Muscle of arm (tissue), 12 donors: ENCODE results near the gene NR2C2. TPM values are rescaled to one million over a fixed set of nuclear protein-coding genes. Genes with fewer than 3 reads are reported as not detected.
"Not testable (repeated sequence)": the region's sequence is repeated elsewhere in the genome, so short reads cannot be mapped to it uniquely, and the experiment has no call there.

Source experiments
- DNase-seq: peaks from one replicate; pipeline ENCODE4 v3.0.0-alpha.2; 2013
- polyA plus RNA-seq, 12 donors: library from polyadenylated mRNA; unstranded; fragments of 120-200 nt; gene quantifications; one replicate each; pipeline ENCODE4 v1.2.1, GENCODE V29; 2013; ENCODE audit not compliant: insufficient read length in 12 of 12

NR2C2 gene
- polyA plus RNA-seq, 12 donors = 29.1 to 53.6 (median 40.0) TPM; not detected in 1

DNA sequence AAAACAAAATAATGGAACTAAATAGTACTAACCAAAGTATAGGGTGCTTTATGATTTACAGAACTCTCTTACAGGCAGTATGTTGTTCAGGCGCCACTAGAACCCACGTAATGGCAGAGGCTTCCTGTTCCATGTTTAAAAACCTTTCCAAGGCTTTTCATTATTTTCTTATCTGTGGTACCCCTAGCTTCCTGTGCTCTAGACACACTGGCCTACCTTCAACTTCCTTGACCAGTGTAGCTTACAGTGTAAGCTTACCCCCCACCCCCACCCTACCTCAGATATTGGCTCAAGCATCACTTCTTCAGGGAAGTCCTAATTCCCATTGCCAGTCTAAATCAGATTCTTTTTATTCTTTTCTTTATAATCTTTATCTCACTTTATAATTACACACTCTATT is 2.9 kb downstream of the NR2C2 start:
- no peak for DNase-seq

DNA sequence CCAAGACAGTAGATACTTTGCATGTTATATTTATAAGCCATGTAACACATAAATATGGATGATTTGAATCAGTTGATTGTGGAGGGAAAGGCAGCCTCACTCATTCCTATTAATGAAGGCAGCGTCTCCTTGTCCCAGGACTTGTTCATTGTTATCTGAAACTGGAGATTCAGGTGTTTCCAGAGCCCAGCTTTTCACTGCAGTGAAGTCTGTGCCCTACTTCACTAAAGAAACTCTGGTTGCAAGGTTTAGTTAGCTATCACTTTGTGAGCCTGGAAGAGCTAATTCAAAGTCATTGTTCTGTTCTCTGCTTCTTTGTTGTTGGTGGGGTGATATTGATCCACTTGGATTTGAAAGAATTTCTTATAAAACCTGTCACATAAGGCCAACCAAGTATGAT is 9.8 kb downstream of the NR2C2 start:
- DNase-seq = no peak

DNA sequence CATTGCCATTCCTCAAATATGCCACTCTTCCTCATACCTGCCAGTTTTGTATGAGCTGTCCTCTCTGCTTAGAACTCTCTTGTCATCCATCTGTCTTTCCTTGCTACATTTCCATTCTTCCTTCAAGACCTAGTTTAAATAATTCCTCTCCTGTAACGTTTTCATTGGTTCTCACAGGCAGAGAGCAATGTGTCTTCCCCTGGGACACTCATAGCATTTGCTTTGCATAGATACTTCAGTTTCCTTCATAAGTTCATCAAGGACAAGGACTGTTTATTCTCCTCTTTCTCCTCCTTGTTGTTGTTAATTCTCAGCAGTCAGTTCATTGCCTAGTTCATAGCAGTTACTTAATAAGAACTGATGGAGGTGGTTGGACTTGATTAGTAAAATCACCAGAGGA is 10.5 kb downstream of the NR2C2 start:
- no peak for DNase-seq

DNA sequence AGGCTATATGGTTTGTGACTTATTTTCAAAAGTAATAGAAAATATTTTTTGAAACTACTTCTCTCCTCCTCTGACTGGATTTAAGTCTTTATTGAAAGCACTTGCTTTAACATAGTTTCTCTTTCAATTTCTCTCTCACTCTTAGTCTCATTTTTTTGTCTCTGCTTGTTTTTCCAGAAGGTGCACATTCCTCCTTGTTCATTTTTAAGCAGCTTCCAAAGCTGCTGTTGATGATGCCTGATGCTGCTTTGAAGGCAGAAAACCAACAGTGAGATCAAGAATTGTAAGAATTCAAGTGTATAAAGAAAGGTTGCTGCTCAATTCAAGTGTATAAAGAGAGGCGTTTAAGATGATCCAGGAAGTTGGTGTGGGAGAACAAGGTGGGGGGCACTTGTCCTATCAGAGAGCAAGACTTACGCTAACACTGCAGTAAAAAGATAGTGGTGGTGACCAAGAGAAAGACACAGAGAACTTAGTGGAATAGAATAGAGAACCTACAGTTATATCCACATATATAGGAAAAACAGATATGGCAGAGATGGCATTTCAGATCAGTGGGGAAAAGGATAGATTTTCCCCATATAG is 12.1 kb downstream of the NR2C2 start:
- no peak for DNase-seq

DNA sequence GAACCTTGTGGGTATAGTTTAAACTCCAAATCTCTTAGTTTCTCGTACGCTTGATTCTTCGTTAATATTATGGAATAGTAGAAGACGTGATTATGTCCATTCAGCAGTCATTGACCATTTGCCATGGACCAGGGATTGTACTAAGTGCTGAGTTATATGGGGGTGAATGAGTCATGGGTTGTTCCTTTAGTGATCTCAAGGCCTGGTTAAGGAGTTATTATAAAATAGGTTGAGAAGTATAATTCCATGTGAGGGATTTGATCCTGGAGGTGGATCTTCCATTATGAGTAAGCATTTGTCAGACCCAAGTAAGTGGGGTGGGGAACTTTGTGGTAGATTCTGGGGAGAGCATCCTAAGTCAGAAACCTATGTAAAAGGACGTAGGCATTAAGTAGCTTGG is 15.4 kb downstream of the NR2C2 start:
- DNase-seq = no peak

DNA sequence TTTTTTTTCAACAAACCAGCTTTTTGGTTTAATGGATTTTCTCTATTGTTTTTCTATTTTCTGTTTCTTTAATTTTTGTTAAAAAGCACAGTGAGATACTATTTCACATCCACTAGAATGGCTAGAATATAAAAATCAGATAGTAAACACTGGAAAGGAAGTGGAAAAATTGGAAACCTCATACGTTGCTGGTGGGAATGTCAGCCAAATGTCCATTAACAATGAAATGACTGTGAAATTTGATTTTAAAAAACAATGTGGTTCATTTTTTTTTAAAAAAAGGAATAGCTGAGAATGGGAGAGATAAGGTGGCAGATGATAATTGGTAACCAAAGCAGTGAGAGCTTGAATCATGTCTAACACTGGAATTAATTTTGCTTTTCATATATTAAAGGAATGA is 19.9 kb downstream of the NR2C2 start:
- DNase-seq = no peak

DNA sequence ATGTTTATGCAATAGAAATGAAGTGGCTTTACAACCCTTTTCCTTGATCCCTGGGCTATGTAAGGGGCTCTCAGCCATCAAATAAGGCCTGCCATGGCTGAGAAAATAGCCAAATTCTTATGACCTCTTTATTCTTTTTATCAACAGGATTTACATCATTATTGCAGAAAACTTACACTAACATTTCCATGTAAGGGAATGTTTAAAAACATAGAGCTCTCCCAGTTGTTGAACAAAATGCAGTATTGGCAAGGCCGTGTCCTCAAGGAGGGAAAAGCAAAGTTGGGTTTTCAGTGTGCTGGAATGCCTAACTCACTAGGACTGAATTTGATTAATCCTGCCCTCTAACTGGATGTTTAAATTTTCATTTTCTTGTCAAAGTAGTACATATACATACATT is 22.3 kb downstream of the NR2C2 start:
- no peak for DNase-seq

DNA sequence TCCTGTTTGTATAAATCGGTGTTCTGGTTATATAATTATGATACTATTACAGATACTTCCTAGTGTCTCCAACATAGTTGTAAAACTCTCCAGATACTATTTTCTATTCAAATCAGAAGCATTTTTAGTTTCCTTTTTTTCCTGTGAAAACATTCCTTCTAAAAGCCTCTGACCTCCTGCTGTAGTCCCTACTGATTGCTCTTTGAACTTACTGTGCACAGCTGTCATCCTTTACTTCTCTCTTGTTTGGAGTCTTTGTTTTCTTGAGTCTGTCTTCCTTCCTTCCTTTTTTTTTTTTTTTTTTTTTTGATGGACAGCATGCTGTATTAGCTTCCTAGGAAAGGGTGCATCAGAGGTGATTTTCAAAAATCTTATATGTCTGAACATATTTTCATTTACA is 28.9 kb downstream of the NR2C2 start:
- no peak for DNase-seq

DNA sequence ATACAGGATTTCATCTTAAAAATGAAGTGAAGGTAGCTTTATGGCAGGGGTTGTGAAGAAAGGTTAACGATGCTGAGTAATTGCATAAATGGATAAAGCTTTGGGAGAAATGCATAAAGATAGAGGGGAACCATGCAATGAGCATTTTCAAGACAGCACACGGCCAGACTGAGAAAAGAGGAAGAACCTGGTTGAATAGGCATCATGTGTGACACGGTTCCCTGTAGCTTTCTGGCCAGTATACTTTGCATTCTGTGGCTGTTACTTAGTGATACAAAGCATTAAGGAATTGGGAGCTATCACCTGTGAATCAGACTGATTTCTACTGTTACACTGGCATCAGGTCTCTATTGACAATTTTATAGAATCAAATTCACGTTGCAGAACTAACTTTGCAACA is 33.3 kb downstream of the NR2C2 start:
- DNase-seq = no peak

DNA sequence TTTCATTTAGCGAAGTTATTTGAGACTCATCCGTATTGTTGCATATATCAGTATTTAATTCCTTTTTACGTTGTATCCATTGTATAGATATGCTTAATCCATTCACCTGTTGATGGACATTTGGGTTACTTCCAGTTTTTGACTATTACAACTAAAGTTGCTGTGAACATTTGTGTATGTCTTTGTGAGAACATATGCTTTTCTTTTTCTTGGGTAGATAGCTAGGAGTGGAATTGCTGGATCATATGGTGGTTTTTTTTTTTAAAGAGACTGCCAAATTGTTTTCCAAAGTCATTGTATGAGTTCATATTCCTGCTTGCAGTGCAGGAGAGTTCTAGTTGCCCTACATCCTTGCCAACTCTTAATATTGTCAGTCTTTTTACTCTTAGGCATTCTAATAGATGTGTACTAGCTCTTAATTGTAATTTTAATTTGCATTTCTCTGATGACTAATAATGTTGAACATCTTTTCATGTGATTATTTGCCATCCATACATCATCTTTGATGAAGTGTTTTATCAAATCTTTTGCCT is 37.3 kb downstream of the NR2C2 start:
- no peak for DNase-seq

DNA sequence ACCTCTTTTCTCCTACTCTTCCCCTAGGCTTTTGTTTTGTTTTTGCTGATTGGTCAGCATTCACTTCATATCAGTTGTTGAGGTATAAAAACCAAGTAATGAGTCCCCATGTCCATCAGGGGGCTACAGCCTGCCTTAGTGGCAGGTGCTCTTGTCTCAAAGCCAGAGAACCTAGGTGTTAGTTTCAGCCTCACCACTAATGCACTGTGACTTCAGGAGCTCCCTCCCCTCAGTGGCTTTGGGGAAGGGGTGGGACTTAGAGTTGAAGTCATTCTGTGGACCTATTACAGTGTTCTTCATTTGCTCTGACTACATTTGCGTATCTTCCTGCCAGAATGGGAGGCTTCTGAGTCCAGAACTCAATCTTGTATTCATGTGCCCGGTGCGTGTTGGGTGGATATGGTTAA is 41.6 kb downstream of the NR2C2 start:
- no peak for DNase-seq

DNA sequence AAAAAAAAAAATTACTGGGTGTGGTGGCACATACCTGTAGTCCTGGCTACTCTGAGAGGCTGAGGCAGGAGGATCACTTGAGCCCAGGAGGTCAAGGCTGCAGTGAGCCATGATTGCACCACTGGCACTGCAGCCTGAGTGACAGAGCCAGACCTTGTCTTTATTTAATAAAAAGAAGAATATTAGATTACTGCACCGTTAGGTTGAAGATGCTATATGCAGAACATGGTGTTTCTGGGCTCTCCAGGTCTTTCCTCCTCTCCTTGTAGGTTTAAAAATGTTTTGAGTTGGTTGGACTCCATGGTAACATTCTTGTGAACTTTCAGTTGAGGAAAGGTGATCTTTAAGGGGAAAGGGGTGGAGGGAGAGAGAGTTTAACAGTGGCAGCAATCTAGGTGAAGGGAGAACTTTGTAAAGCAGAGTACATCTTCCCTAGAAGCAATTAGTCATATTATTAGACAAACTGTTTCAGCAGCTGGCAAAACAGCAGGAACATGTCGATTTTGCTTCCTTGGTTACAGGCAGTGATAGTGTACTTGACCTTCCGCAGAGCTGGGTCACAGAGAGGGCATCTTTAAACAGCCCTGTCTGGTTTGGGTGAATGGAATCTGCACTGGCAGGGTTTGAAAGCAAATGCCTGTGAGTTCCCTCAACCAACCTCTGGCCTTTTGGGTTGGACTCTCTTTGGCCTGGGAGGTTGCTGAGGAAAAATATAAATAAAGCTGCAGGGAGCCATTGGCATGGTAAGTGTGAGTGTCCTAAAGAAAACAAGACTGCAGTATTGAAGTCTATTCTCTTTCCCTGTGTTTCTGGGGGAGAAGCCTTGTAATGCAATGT is 42.8 kb downstream of the NR2C2 start:
- DNase-seq = no peak

DNA sequence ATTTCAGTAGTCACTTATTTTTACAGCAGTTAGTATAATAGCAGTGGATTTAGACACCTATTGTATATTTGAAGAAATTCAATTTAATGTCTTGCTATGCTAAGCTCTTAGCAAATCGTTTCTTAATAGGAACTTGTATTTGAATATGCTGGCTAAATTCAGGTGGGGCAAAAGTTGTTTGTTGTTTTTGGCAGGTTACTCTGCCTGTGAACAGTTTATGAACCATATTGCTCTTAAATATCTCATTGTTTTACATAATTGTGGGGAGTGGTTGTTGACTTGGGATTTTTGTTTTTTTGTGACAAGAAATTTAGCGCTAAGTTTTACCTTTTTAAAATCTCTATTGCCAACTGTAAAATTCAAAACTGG is 43.4 kb downstream of the NR2C2 start:
- DNase-seq = no peak

DNA sequence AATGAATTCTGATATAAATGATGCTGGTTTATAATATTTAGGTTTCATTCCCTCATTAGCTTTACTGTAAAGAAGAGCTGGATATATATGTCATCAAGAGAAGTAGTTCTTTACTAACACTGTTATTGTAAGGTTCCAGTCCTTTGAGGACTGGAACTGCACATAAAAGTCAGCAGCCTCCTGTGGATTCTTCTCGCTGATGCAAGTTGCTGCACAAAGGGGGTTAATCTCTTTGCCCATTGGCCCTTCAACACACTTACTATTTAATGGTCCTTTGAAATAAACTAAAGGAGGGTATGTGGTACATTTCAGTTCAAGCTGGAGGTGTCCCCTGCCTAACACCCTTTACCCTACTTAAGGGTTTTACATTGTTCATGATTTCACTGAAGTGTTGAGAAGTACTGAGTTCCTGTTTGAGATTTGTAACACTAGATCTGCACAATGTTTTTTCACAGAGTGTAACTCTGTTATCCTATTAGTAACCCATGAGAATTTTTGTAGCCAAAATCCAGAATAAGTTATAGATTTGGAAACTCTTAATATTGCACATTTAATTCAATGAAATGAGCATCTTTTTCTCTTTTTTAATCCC is 43.9 kb downstream of the NR2C2 start:
- DNase-seq = no peak

DNA sequence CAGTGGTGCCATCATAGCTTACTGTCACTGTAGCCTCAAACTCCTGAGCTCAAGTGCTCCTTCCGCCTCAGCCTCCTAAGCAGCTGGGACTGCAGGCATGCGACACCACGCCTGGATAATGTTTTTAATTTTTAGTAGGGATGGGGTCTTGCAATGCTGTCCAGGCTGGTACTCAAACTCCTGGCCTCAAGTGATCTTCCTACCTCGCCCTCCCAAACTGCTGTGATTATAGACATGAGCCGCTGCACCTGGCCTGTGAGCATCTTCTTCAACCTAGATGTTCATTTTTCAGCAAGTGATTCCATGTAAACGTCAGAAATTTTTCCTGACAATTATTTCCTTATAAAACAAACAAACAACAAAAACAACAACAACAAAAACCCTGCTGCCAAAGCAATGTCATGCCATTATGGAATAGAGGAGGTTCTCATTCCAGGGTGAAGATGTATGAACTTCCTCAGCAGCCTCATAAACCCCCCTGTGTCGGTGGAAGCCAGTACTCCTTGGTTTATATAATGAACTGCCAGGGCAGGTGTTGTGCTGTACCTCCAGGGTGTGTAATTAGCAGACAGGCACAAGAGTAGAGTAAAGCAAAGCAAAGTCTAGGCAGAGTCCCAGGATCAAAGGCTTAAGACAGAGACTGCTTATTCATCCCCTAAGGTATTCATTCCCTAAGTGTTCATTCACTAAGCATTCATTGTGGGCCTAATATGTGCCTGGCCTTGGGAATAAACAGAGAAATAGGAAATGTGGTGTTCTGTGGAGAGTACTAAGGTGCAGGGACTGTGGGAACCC is 44.6 kb downstream of the NR2C2 start:
- DNase-seq = no peak

DNA sequence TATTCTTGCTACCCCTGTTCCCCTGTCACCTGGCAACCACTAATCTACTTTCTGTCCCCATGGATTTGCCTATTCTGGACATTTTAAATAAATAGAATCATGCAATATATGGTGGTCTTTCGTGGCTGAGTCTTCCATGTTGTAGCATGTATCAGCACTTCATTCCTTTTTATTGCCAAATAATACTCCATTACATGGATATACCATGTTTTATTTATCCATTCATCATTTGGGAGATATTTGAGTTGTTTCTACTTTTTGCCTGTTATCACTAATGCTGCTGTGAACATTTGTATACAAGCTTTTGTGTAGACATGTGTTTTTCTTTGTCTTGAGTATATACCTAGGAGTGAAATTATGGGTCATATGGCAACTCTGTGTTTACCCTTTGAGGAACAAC is 50.6 kb downstream of the NR2C2 start:
- no peak for DNase-seq

DNA sequence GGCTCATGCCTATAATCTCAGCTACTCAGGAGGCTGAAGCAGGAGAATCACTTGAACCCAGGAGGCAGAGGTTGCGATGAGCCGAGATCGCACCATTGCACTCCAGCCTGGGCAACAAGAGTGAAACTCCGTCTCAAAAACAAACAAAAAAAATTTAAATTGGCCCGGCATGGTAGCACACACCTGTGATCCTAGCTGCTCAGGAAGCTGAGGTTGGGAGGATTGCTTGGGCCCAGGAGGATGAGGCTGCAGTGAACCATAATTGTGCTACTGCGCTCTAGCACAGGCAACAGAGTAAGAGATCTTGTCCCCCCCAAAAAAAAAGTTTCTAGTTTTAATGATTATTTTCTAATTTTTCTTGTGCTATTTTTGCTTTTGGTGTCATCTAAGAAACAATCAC is 51.8 kb downstream of the NR2C2 start:
- DNase-seq = not testable (repeated sequence)

DNA sequence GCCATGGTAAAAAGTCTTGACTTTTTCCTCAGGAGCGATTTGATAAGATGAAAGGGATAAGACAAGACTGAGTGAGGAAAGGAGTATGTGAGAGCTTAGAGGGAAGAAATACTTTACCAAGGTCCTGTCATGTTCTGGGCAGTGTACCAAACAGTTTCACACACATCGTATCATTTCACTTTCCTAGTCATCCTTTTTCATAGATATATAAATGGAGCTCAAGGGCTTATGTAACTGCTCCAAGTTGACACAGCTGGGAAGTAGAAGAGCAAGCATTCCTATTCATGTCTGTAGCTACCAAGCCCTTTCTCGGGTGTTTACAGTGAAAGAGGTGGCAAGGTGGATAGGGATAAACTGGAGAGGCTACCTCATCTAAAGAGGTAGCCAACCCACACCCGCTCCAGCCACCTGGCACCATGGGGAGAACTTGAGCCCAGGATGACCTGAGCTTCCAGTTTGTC is 60.3 kb downstream of the NR2C2 start:
- DNase-seq = no peak

DNA sequence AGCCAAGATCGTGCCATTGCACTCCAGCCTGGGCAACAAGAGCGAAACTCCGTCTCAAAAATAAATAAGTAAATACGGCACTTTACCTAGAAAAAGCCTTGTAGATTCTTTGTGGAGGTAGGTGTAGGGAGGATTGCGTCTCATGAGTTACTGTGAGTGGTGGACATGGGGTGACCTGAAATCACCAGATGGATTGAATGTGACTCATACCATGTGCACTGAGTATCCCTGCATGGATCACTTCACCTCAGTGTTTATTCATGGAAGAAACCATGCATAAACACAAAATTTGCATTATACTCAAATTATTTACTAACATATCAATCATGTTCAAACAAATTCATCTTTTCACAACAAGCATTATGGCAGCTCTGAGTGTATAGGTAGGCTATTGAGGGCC is 61.8 kb downstream of the NR2C2 start:
- no peak for DNase-seq

DNA sequence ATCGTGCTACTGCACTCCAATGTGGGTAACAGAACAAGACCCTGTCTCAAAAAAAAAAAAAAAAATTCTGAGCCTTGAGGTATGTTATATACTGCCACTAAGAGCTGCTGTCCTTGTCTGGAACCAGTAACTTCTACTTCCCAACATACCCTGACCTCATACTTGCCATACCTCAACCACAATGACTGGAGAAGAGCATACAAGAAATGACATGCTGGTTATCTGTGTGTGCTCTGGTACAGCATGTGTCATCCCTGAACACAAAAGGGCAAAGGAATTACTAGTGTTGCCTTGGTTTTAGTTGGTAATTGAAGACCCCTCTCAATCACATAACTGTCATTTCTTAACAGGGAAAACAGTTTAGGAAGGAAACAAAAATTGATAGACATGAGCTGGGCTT is 63.3 kb downstream of the NR2C2 start:
- no peak for DNase-seq

DNA sequence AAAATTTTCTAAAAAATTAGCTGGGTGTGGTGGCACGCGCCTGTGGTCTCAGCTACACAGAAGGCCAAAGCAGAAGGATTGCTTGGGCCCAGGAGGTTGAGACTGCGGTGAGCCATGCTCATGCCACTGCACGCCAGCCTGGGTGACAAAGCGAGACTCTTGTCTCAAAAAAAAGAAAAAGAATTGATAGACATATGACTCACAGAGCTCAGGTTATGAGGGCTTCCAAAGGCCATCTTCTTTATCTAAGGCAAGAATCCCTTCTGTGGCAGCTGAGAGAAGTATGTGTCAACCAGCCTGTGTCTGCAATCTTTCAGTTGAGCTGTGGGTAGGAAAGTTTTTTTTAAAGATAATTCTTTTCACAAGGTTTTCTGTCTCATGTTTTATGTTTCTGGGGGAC is 63.8 kb downstream of the NR2C2 start:
- no peak for DNase-seq

DNA sequence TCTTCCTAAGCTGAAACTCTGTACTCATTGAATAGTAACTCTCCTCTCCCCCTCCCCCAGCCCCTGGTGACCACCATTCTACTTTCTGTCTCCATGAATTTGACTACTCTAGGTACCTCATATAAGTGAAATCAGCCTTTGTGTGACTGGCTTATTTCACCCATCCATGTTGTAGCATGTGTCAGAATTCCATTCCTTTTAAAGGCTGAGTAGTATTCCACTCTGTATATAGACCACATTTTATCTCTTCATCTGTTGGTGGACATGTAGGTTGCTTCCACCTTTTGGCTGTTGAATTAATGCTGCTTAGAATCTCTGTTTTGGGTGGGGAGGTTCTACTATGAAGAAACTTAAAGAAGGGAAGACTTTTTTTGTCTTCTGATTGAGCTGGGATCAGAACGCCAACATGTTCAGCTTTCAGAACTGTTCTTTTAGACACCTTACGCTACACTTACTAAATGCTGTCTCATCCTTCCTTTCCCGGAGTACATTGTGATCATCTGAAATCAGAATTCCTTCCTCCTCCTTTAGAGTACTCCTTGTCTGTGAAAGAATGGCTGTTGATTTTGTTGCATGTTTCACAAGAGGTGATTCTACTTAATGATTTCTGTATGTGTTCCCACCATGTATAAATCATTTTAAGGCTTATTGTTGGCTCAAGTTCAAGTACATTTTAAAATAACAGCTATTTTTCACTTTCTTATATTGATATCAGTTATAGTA is 67.4 kb downstream of the NR2C2 start:
- no peak for DNase-seq
